ENCODE data around the gene SLC24A4. TPM values are rescaled to one million over a fixed set of nuclear protein-coding genes. Genes with fewer than 3 reads are reported as not detected.

Gene SLC24A4
- total RNA-seq, 4 donors from 2014 or later: 6.9 to 15.1 (median 8.3) TPM

DNA sequence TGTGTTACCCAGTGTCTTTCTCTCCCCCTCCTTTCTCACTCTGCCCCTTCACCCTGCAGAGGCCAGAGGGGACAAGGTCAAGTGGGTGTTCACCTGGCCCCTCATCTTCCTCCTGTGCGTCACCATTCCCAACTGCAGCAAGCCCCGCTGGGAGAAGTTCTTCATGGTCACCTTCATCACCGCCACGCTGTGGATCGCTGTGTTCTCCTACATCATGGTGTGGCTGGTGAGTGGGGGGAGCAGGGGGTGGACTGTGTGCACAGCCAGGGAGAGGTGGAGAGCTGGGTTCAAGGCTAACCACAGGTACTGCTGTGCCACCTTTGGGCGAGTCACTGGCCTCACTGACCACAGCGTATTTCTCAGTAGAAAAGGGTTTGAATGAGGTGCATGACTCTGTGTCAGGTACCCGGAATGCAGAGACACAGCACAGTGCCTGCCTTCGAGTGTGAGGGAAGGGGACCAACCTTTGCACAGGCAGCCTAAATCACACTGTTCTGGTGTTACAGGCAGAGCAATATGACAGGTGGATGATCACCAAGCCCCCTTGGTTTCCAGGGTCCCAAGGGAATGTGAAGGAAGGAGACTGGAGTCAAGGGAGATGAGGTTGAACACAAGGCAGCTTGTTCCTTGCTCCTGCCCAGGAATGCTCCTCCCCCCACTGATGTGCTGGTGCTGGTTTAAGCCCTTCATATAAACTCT lies 159.8 kb downstream of the SLC24A4 start:
- TF ChIP-seq, protein P1, sequence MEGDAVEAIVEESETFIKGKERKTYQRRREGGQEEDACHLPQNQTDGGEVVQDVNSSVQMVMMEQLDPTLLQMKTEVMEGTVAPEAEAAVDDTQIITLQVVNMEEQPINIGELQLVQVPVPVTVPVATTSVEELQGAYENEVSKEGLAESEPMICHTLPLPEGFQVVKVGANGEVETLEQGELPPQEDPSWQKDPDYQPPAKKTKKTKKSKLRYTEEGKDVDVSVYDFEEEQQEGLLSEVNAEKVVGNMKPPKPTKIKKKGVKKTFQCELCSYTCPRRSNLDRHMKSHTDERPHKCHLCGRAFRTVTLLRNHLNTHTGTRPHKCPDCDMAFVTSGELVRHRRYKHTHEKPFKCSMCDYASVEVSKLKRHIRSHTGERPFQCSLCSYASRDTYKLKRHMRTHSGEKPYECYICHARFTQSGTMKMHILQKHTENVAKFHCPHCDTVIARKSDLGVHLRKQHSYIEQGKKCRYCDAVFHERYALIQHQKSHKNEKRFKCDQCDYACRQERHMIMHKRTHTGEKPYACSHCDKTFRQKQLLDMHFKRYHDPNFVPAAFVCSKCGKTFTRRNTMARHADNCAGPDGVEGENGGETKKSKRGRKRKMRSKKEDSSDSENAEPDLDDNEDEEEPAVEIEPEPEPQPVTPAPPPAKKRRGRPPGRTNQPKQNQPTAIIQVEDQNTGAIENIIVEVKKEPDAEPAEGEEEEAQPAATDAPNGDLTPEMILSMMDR (IDR thresholded peaks at IDR 0.05): no peak
- no peak for TF ChIP-seq POLR2A (IDR thresholded peaks at IDR 0.05)
- TF ChIP-seq EP300 (IDR thresholded peaks at IDR 0.05): no peak
- H3K36me3 ChIP-seq: no peaks in the 10 kb centered on the region
- H3K27me3 ChIP-seq: no peaks in the 10 kb centered on the region
- no peak overlapping the region for H3K27ac ChIP-seq
- H3K4me1 ChIP-seq: peaks cover 0 to 24% (median 0%) of the 10 kb centered on the region in 4 donors
- DNase-seq (ENCODE audit: low spot score in 2 of 2): no peak
- peaks cover 0 to 3% (median 0%) of the 10 kb centered on the region in 4 donors for H3K9me3 ChIP-seq
- 91 to 96% methylated on average over 7 to 9 of the region's 9 CpGs for WGBS, 2 donors
- no peak overlapping the region for H3K4me3 ChIP-seq

DNA sequence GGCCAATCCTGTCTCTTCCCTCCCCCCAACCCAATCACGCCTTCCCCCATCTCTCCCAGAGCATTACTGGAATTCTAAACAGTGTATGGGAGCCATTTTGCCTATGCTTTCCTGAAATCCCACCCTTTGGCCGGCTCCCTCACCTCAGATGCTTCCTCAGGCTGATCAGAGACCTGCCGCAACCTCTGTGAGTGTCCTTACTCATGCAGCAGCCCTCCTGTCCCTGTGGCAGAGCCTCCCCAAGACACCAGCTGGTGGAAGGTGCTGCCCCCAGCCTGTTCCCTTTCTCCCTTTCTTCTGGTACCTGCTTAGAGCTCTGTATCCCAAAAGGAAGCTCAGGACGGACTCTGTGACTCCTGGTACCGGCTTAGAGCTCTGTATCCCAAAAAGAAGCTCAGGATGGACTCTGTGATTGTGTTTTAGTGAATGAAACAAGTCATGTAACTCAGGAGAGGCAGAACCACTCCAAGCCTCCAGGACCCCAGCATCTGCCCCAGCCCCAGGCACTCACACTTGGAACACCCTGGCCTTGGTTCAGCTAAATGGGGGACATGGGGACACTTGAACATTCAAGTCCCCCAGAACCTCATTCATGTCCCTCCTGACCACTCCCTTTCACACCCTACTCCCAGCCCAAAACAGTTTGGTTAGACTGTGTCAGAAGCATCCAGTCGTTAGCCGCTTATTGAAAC lies 161.3 kb downstream of the SLC24A4 start:
- 82 to 95% methylated on average over 7 of the region's 7 CpGs for WGBS, 2 donors
- peaks cover 0 to under 1% (median 0%) of the 10 kb centered on the region in 4 donors for H3K9me3 ChIP-seq

DNA sequence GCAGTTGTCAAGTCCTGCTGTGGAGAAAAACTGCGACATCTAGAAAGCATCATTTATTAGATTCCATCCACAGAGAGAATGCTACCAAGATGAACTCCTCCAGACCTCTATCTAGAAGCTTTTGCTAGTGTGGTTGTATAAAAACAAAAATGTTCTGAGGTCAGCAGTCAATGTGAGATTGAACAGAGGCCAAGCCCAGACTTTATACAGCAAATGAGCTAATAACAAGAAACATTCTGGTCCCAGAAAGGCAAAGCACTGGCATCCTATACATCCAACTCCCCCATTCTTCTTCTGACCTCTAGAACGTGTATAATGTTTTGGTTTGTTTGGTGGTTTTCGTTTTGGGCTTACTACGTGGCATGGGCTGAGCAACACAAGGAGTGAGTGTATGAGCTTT lies 163.9 kb downstream of the SLC24A4 start:
- Histone ChIP-seq H3K4me3 (no peak overlapping the region), H3K27ac (no peak overlapping the region), H3K9me3 (no peaks in the 10 kb centered on the region), H3K4me1 (peaks cover 0 to 27% (median 0%) of the 10 kb centered on the region in 4 donors), H3K27me3 (no peaks in the 10 kb centered on the region), H3K36me3 (no peaks in the 10 kb centered on the region)
- no peak for DNase-seq (ENCODE audit: low spot score in 2 of 2)
- TF ChIP-seq EP300 (IDR thresholded peaks at IDR 0.05) (no peak), POLR2A (IDR thresholded peaks at IDR 0.05) (no peak)
- TF ChIP-seq, protein P1 (IDR thresholded peaks at IDR 0.05): no peak
- 30 to 35% methylated on average over 4 of the region's 4 CpGs for WGBS, 2 donors

More for the DNA sequence above, 161.3 kb downstream of the SLC24A4 start:
- Histone ChIP-seq H3K27ac (no peak overlapping the region), H3K27me3 (no peaks in the 10 kb centered on the region), H3K36me3 (no peaks in the 10 kb centered on the region), H3K4me3 (no peak overlapping the region), H3K4me1 (peaks cover 0 to 28% (median 0%) of the 10 kb centered on the region in 4 donors)
- TF ChIP-seq EP300 (IDR thresholded peaks at IDR 0.05) (no peak), POLR2A (IDR thresholded peaks at IDR 0.05) (no peak)
- TF ChIP-seq, protein P1 (IDR thresholded peaks at IDR 0.05): no peak
- DNase-seq (ENCODE audit: low spot score in 2 of 2): no peak

DNA sequence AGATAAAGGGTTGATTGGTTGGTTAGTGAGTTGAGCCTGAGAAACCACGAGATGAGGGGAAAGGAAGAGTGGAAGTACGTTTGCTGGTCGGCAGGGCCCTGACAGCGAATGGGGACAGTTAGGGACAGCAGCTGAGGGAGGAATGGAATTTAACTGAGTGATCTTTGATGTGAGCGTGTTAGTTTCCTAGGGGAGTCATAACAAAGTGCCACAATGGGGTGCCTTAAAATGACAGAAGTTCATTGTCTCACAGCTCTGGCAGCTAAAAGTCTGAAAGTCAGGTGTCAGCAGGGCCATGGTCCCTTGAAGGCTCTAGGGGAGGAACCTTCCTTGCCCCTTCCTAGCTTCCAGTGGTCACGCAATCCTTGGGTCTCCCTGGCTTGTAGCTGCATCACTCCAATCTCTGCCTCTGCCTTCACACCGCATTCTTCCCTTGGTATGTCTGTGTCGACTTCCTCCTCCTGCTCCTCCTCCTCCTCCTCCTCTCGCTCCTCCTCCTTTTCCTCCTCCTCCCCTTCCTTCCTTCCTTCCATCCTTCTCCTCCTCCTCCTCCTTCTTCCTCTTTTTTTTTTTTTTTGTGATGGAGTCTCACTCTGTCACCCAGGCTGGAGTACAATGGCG lies 164.7 kb downstream of the SLC24A4 start:
- Histone ChIP-seq H3K27me3 (no peaks in the 10 kb centered on the region), H3K4me3 (no peak overlapping the region), H3K4me1 (peaks cover 0 to 20% (median 0%) of the 10 kb centered on the region in 4 donors), H3K27ac (no peak overlapping the region), H3K9me3 (no peaks in the 10 kb centered on the region), H3K36me3 (peaks cover 0 to 6% (median 0%) of the 10 kb centered on the region in 3 donors)
- DNase-seq (ENCODE audit: low spot score in 2 of 2): no peak
- 66 to 72% methylated on average over 10 of the region's 10 CpGs for WGBS, 2 donors
- no peak for TF ChIP-seq POLR2A (IDR thresholded peaks at IDR 0.05)
- TF ChIP-seq, protein P1 (IDR thresholded peaks at IDR 0.05): no peak
- no peak for TF ChIP-seq EP300 (IDR thresholded peaks at IDR 0.05)
